ENCODE measurements around the gene ZNF227. TPM values are rescaled to one million over a fixed set of nuclear protein-coding genes. Genes with fewer than 3 reads are reported as not detected.
"Not testable (repeated sequence)": the region's sequence is repeated elsewhere in the genome, so short reads cannot be mapped to it uniquely, and the experiment has no call there.

The ZNF227 gene
- polyA plus RNA-seq, 1 donor = 11.9 TPM

GRCh38 chr19:44252332-44252731 is 40.0 kb downstream of the ZNF227 start:
- DNase-seq = not testable (repeated sequence)

- DNase-seq = not testable (repeated sequence)
These were observed 41.1 kb downstream of the ZNF227 start for GRCh38 chr19:44253392-44253791.

- no peak for DNase-seq
These were observed 42.2 kb downstream of the ZNF227 start for GRCh38 chr19:44254496-44254895.

GRCh38 chr19:44255705-44256411 is 43.5 kb downstream of the ZNF227 start:
- DNase-seq = no peak

GRCh38 chr19:44258136-44258535 is 45.8 kb downstream of the ZNF227 start:
- no peak for DNase-seq

- no peak for DNase-seq
These were observed 46.6 kb downstream of the ZNF227 start for GRCh38 chr19:44258835-44259413.

- no peak for DNase-seq
These were observed 48.0 kb downstream of the ZNF227 start for GRCh38 chr19:44260343-44260681.

GRCh38 chr19:44260695-44261446 is 48.5 kb downstream of the ZNF227 start:
- DNase-seq = no peak

- DNase-seq = no peak
These were observed 65.0 kb downstream of the ZNF227 start for GRCh38 chr19:44277331-44277730.

GRCh38 chr19:44278181-44278690 is 65.9 kb downstream of the ZNF227 start:
- no peak for DNase-seq

GRCh38 chr19:44280916-44281315 is 68.6 kb downstream of the ZNF227 start:
- DNase-seq = no peak

GRCh38 chr19:44282846-44283245 is 70.5 kb downstream of the ZNF227 start:
- no peak for DNase-seq

- DNase-seq = no peak
These were observed 72.6 kb downstream of the ZNF227 start for GRCh38 chr19:44284968-44285367.

Other genes starting within 250 kb of the ZNF227 start
- gene ZNF155, start 228.3 kb upstream of the ZNF227 start, polyA plus RNA-seq (ENCODE audit: insufficient read length) = 7.2 TPM
- 2.1 TPM for gene ZNF230, start 209.6 kb upstream of the ZNF227 start, polyA plus RNA-seq (ENCODE audit: insufficient read length)
- 3.3 TPM for gene ZNF222, start 187.2 kb upstream of the ZNF227 start, polyA plus RNA-seq (ENCODE audit: insufficient read length)
- 3.5 TPM for gene ZNF223, start 160.5 kb upstream of the ZNF227 start, polyA plus RNA-seq (ENCODE audit: insufficient read length)
- gene ZNF284, start 140.4 kb upstream of the ZNF227 start, polyA plus RNA-seq (ENCODE audit: insufficient read length) = 2.9 TPM
- gene ZNF224, start 118.2 kb upstream of the ZNF227 start, polyA plus RNA-seq (ENCODE audit: insufficient read length) = 15.3 TPM
- gene ZNF225, start 99.1 kb upstream of the ZNF227 start, polyA plus RNA-seq (ENCODE audit: insufficient read length) = 4.5 TPM
- gene ZNF234, start 71.0 kb upstream of the ZNF227 start, polyA plus RNA-seq (ENCODE audit: insufficient read length) = 9.6 TPM
- gene ZNF226, start 47.4 kb upstream of the ZNF227 start, polyA plus RNA-seq (ENCODE audit: insufficient read length) = 13.0 TPM
- 3.1 TPM for gene ZNF233, start 47.4 kb downstream of the ZNF227 start, polyA plus RNA-seq (ENCODE audit: insufficient read length)
- 7.6 TPM for gene ZNF235, start 92.5 kb downstream of the ZNF227 start, polyA plus RNA-seq (ENCODE audit: insufficient read length)
- 4.9 TPM for gene ZNF112, start 144.1 kb downstream of the ZNF227 start, polyA plus RNA-seq (ENCODE audit: insufficient read length)
- 7.8 TPM for gene ZNF285, start 189.1 kb downstream of the ZNF227 start, polyA plus RNA-seq (ENCODE audit: insufficient read length)
- gene ZNF229, start 235.9 kb downstream of the ZNF227 start, polyA plus RNA-seq (ENCODE audit: insufficient read length) = 5.3 TPM

All from hindlimb muscle (tissue), 1 donor.